ENCODE measurements around the gene GABRA6. TPM values are rescaled to one million over a fixed set of nuclear protein-coding genes. Genes with fewer than 3 reads are reported as not detected.

GABRA6 gene
- total RNA-seq, result not detected in 2 replicates

DNA sequence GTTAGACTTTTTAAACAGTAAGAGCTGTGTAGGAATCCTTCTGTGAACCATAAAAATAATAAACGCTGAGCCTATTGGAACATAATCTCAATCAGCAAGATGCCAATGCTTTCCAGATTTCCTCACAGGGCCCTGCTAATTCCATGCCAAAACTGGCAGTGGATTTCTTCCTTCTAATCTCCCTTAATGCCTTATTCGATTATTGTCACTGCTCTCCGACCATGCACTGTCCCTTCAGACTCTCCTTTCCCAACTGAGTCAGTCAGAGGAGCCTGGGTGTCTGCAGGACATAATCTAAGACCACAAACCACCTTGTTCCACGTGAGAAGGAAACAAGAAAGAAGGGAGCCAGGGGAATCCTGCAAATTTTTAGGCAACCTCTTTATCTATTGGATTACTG is at the start of gene GABRA6:
Gene GABRA6 (plus strand): TSS at position 261 of the 400 bp plus-strand sequence. CDS start 269 bp downstream, outside the sequence.

Other genes with a start within 250 kb of the GABRA6 start
- gene GABRB2, start 139.0 kb upstream of the GABRA6 start, total RNA-seq, result under 0.01 TPM in 1 of 2 replicates, not detected in the other
- gene GABRA1, start 162.4 kb downstream of the GABRA6 start, total RNA-seq, result not detected in 2 replicates